Measurements from ENCODE around the gene ESPNL. TPM values are rescaled to one million over a fixed set of nuclear protein-coding genes. Genes with fewer than 3 reads are reported as not detected.

The ESPNL gene
- polyA plus RNA-seq, 1 donor (not counting 4 experiments of a cell fraction or from before 2014, with no cell fraction given): 0.16 TPM

- H3K27ac ChIP-seq (ENCODE audit: control insufficient read depth, insufficient read depth, low read length): no peak overlapping the region
- H3K9me3 ChIP-seq (ENCODE audit: control insufficient read depth, low read depth, low read length): no peaks in the 10 kb centered on the region
- FAIRE-seq: no peak
- no peaks in the 10 kb centered on the region for H3K4me1 ChIP-seq (ENCODE audit: control insufficient read depth, extremely low read depth, insufficient read depth, low read length)
- dilution Hi-C loops (cut with MboI; ENCODE audit: extremely low pct_ligation_motif_present, low sequenced_read_pairs): no loop called here
- no peak overlapping the region for H3K4me2 ChIP-seq (ENCODE audit: control insufficient read depth, extremely low read depth, insufficient read depth, low read depth, low read length)
- no peaks in the 10 kb centered on the region for H3K36me3 ChIP-seq (ENCODE audit: control insufficient read depth in 2 of 2, extremely low read depth in 1 of 2, insufficient read depth in 2 of 2, low read length in 2 of 2)
- no peak overlapping the region for H3K4me3 ChIP-seq (ENCODE audit: control insufficient read depth in 2 of 3, extremely low read depth in 1 of 3, insufficient read depth in 2 of 3, low read depth in 1 of 3, low read length in 3 of 3)
- H4K20me1 ChIP-seq (ENCODE audit: control insufficient read depth, extremely low read depth, insufficient read depth, low read length): no peaks in the 10 kb centered on the region
- no peak overlapping the region for H2AFZ ChIP-seq (ENCODE audit: control insufficient read depth, low read length)
- DNase-seq (ENCODE audit: low read depth, low spot score): no peak
- H3K9me1 ChIP-seq (ENCODE audit: control insufficient read depth, extremely low read depth, insufficient read depth, low read length): no peaks in the 10 kb centered on the region
- peaks cover 31% of the 10 kb centered on the region for H3K27me3 ChIP-seq (ENCODE audit: control insufficient read depth, extremely low read depth, insufficient read depth, low read length)
- H3K9ac ChIP-seq (ENCODE audit: control insufficient read depth, extremely low read depth, insufficient read depth, low read length): no peak overlapping the region
- H3K79me2 ChIP-seq (ENCODE audit: control insufficient read depth, insufficient read depth, low read length): no peaks in the 10 kb centered on the region
- no peak for TF ChIP-seq EZH2 (IDR thresholded peaks at IDR 0.05; ENCODE audit: low read length)
- TF ChIP-seq, protein P1, sequence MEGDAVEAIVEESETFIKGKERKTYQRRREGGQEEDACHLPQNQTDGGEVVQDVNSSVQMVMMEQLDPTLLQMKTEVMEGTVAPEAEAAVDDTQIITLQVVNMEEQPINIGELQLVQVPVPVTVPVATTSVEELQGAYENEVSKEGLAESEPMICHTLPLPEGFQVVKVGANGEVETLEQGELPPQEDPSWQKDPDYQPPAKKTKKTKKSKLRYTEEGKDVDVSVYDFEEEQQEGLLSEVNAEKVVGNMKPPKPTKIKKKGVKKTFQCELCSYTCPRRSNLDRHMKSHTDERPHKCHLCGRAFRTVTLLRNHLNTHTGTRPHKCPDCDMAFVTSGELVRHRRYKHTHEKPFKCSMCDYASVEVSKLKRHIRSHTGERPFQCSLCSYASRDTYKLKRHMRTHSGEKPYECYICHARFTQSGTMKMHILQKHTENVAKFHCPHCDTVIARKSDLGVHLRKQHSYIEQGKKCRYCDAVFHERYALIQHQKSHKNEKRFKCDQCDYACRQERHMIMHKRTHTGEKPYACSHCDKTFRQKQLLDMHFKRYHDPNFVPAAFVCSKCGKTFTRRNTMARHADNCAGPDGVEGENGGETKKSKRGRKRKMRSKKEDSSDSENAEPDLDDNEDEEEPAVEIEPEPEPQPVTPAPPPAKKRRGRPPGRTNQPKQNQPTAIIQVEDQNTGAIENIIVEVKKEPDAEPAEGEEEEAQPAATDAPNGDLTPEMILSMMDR (optimal IDR thresholded peaks at IDR 0.05 in 1 of 3, IDR thresholded peaks at IDR 0.05 in 1 of 3, conservative IDR thresholded peaks at IDR 0.05 in 1 of 3; ENCODE audit: extremely low read depth in 1 of 3, insufficient read depth in 2 of 3, low read length in 3 of 3): no peak
These were observed 24.5 kb downstream of the ESPNL start for GRCh38 chr2:238124488-238125126.

DNA sequence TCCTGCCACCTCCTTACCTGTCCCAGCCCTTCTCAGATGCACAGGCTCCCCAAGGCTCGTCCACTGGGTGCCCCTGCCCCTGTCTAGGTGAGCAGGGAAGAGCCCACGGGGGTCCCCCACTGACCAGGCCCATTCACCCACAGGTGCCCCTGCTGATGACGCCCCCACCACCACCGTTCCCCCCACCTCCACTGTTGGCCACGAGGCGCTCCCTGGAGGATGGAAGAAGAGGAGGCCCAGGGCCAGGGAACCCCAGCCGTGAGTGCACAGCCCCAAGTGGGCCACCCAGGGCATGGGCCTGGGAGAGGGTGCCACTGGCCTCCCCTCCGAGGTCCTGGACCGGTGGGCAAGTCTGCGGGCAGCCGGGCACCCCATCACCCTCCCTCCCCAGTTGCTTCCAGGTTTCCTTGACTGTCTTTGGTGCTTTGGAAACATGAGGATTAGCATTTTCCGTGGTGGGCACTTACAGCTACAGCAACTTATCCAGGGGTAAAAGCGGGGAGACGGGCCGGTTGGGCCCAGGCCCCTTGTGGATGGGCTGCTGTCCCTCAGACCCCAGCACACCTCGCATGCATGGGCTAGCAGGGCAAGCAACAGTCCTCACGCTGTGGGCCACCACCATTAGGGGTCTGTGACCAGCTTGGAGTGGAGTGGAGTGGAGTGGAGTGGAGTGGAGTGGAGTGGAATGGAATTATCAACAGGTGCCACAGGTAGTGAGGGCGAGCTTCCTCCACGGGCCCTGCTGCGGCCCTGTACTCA, 25.2 kb downstream of the ESPNL start:
- Histone ChIP-seq H2AFZ (ENCODE audit: control insufficient read depth, low read length) (no peak overlapping the region), H3K27me3 (ENCODE audit: control insufficient read depth, extremely low read depth, insufficient read depth, low read length) (peaks cover 24% of the 10 kb centered on the region), H3K4me1 (ENCODE audit: control insufficient read depth, extremely low read depth, insufficient read depth, low read length) (no peaks in the 10 kb centered on the region), H3K4me3 (ENCODE audit: control insufficient read depth in 2 of 3, extremely low read depth in 1 of 3, insufficient read depth in 2 of 3, low read depth in 1 of 3, low read length in 3 of 3) (no peak overlapping the region), H3K4me2 (ENCODE audit: control insufficient read depth, extremely low read depth, insufficient read depth, low read depth, low read length) (no peak overlapping the region), H3K9ac (ENCODE audit: control insufficient read depth, extremely low read depth, insufficient read depth, low read length) (no peak overlapping the region), H3K79me2 (ENCODE audit: control insufficient read depth, insufficient read depth, low read length) (no peaks in the 10 kb centered on the region), H3K27ac (ENCODE audit: control insufficient read depth, insufficient read depth, low read length) (no peak overlapping the region), H3K36me3 (ENCODE audit: control insufficient read depth in 2 of 2, extremely low read depth in 1 of 2, insufficient read depth in 2 of 2, low read length in 2 of 2) (no peaks in the 10 kb centered on the region), H3K9me1 (ENCODE audit: control insufficient read depth, extremely low read depth, insufficient read depth, low read length) (no peaks in the 10 kb centered on the region), H3K9me3 (ENCODE audit: control insufficient read depth, low read depth, low read length) (no peaks in the 10 kb centered on the region), H4K20me1 (ENCODE audit: control insufficient read depth, extremely low read depth, insufficient read depth, low read length) (no peaks in the 10 kb centered on the region)
- no peak for FAIRE-seq
- TF ChIP-seq, protein P1 (optimal IDR thresholded peaks at IDR 0.05 in 1 of 3, IDR thresholded peaks at IDR 0.05 in 1 of 3, conservative IDR thresholded peaks at IDR 0.05 in 1 of 3; ENCODE audit: extremely low read depth in 1 of 3, insufficient read depth in 2 of 3, low read length in 3 of 3): no peak
- TF ChIP-seq EZH2 (IDR thresholded peaks at IDR 0.05; ENCODE audit: low read length): no peak
- no peak for DNase-seq (ENCODE audit: low read depth, low spot score)
- dilution Hi-C loops (cut with MboI; ENCODE audit: extremely low pct_ligation_motif_present, low sequenced_read_pairs): no loop called here
